Fibroblast of lung (primary cell): ENCODE data around the gene RPS24. TPM values are rescaled to one million over a fixed set of nuclear protein-coding genes. Genes with fewer than 3 reads are reported as not detected.

Source experiments
- DNase-seq, 2 donors: peaks; one replicate each; pipeline versions ENCODE4 v3.0.0 to v3.0.0-alpha.2; 2010; ENCODE audit warnings: low read depth in 2 of 2
- H2AFZ ChIP-seq: 2 replicates; pipeline ENCODE4 v1.5.1; 2012; ENCODE audit warnings: low read length, control low read depth, inconsistent platforms
- H3K27ac ChIP-seq: 2 replicates; pipeline ENCODE4 v1.5.1; 2011; ENCODE audit warnings: low read length, control low read depth; ENCODE audit not compliant: insufficient read depth
- H3K27me3 ChIP-seq: 2 replicates; pipeline ENCODE4 v1.5.1; 2011; ENCODE audit warnings: mild to moderate bottlenecking, low read length; ENCODE audit not compliant: control insufficient read depth, insufficient read depth
- H3K36me3 ChIP-seq: 2 replicates; pipeline ENCODE4 v1.5.1; 2011; ENCODE audit warnings: low read length; ENCODE audit not compliant: control insufficient read depth, insufficient read depth
- H3K4me1 ChIP-seq: 2 replicates; pipeline ENCODE4 v1.5.1; 2011; ENCODE audit warnings: low read length; ENCODE audit not compliant: control insufficient read depth, insufficient read depth; ENCODE audit errors: extremely low read depth
- H3K4me2 ChIP-seq: 2 replicates; pipeline ENCODE4 v1.5.1; 2011; ENCODE audit warnings: low read length, control low read depth; ENCODE audit not compliant: insufficient read depth; ENCODE audit errors: extremely low read depth
- H3K4me3 ChIP-seq, 4 experiments: fragments of 200-600 bp in 1 of 4; sonication (generic) in 1 of 4; replicated peaks in 1 of 4; 2 replicates each; pipeline ENCODE4 v1.5.1; 2011 to 2016; ENCODE audit warnings: low read length in 4 of 4, low read depth in 3 of 4, mild to moderate bottlenecking in 3 of 4, control low read depth in 2 of 4, inconsistent platforms in 1 of 4, mixed read lengths in 1 of 4; ENCODE audit not compliant: insufficient read depth in 1 of 4; ENCODE audit errors: control extremely low read depth in 1 of 4
- H3K79me2 ChIP-seq: 2 replicates; pipeline ENCODE4 v1.5.1; 2012; ENCODE audit warnings: mild to moderate bottlenecking, low read length, inconsistent platforms; ENCODE audit not compliant: control insufficient read depth, insufficient read depth
- H3K9ac ChIP-seq: 2 replicates; pipeline ENCODE4 v1.5.1; 2011; ENCODE audit warnings: mild to moderate bottlenecking, low read length, control low read depth; ENCODE audit not compliant: insufficient read depth
- H3K9me3 ChIP-seq: 2 replicates; pipeline ENCODE4 v1.5.1; 2012; ENCODE audit warnings: low read depth, low read length; ENCODE audit not compliant: control insufficient read depth, insufficient read depth
- H4K20me1 ChIP-seq: 2 replicates; pipeline ENCODE4 v1.5.1; 2011; ENCODE audit warnings: low read length; ENCODE audit not compliant: control insufficient read depth, insufficient read depth; ENCODE audit errors: extremely low read depth
- CTCF ChIP-seq, 2 donors: IDR thresholded peaks in 1 of 2; conservative IDR thresholded peaks in 1 of 2; 1 replicate in 1 of 2; 2 replicates in 1 of 2; pipeline ENCODE4 v1.5.1; 2011 to 2012; ENCODE audit warnings: low read length in 2 of 2, control low read depth in 1 of 2, inconsistent platforms in 1 of 2, low read depth in 1 of 2, mild to moderate bottlenecking in 1 of 2
- EZH2 ChIP-seq: IDR thresholded peaks from 2 replicates; pipeline ENCODE4 v1.5.1; 2012; ENCODE audit warnings: low read length, control low read depth, mild to moderate bottlenecking; ENCODE audit errors: missing control alignments
- polyA minus RNA-seq: library from RNA; depleted of rRNA, polyadenylated mRNA; stranded (reverse); fragments of >200 nt; gene quantifications from 2 replicates; pipeline ENCODE4 v1.2.3, GENCODE V29; 2011; ENCODE audit warnings: low replicate concordance
- polyA plus RNA-seq, 2 donors: library from polyadenylated mRNA; depleted of rRNA in 1 of 2; stranded (reverse) in 1 of 2; unstranded in 1 of 2; fragments of >200 nt; gene quantifications; 2 replicates each; pipeline ENCODE4 v1.2.1, GENCODE V29; 2011 to 2012; ENCODE audit warnings: missing spikeins in 1 of 2
- total RNA-seq: library from RNA; depleted of rRNA; stranded (reverse); fragments of >200 nt; gene quantifications from 2 replicates; pipeline ENCODE4 v1.2.1, GENCODE V29; 2014

Gene RPS24
- total RNA-seq = 1,917 and 3,148 TPM in 2 replicates
- 3,191 and 4,192 TPM in 2 replicates for polyA plus RNA-seq
- polyA plus RNA-seq (2012) = 2,428 and 3,118 TPM in 2 replicates
- polyA minus RNA-seq = 95.0 and 127 TPM in 2 replicates

GRCh38 chr10:78033637-78034470 is at the start of gene RPS24:
Gene RPS24 (plus strand): TSS chr10:78033863. CDS start chr10:78033902, 39 bp downstream.
- DNase-seq = peak; percentile 97 to 99
- TF ChIP-seq CTCF (conservative IDR thresholded peaks at IDR 0.05 in 1 of 2, IDR thresholded peaks at IDR 0.05 in 1 of 2; ENCODE audit: low read depth in 1 of 2, low read length in 2 of 2) = no peak
- TF ChIP-seq EZH2 = no peak
- Histone ChIP-seq H3K4me1 (peaks cover 10% of the 10 kb centered on the region), H2AFZ (peak within 1 kb of the TSS; percentile 93), H3K4me2 (peak within 1 kb of the TSS; percentile 98), H3K9me3 (no peaks in the 10 kb centered on the region), H3K79me2 (peaks cover 54% of the 10 kb centered on the region), H3K36me3 (peaks cover 12% of the 10 kb centered on the region), H4K20me1 (no peaks in the 10 kb centered on the region), H3K9ac (peak within 1 kb of the TSS; percentile 73), H3K27ac (peak within 1 kb of the TSS; percentile 74), H3K27me3 (no peaks in the 10 kb centered on the region), H3K4me3 (peak within 1 kb of the TSS; percentile 78 to 100 (median 99))

GRCh38 chr10:77984986-77985385 is 48.7 kb upstream of the RPS24 start:
- TF ChIP-seq CTCF (conservative IDR thresholded peaks at IDR 0.05 in 1 of 2, IDR thresholded peaks at IDR 0.05 in 1 of 2; ENCODE audit: low read depth in 1 of 2, low read length in 2 of 2) (no peak), EZH2 (no peak)
- Histone ChIP-seq H3K79me2 (no peaks in the 10 kb centered on the region), H3K27ac (no peak overlapping the region), H4K20me1 (no peaks in the 10 kb centered on the region), H3K9ac (no peak overlapping the region), H2AFZ (no peak overlapping the region), H3K4me2 (no peak overlapping the region), H3K36me3 (peaks cover 26% of the 10 kb centered on the region), H3K4me1 (no peaks in the 10 kb centered on the region), H3K9me3 (no peaks in the 10 kb centered on the region), H3K27me3 (no peaks in the 10 kb centered on the region), H3K4me3 (no peak overlapping the region)
- no peak for DNase-seq

GRCh38 chr10:77987671-77988255 is 45.9 kb upstream of the RPS24 start:
- no peak overlapping the region for H3K4me3 ChIP-seq
- H3K36me3 ChIP-seq = peaks cover 23% of the 10 kb centered on the region
- no peak overlapping the region for H3K27ac ChIP-seq
- H4K20me1 ChIP-seq = no peaks in the 10 kb centered on the region
- H3K9ac ChIP-seq = no peak overlapping the region
- H3K4me2 ChIP-seq = no peak overlapping the region
- H3K27me3 ChIP-seq = no peaks in the 10 kb centered on the region
- no peaks in the 10 kb centered on the region for H3K9me3 ChIP-seq
- H2AFZ ChIP-seq = no peak overlapping the region
- no peak for DNase-seq
- TF ChIP-seq EZH2 = no peak
- TF ChIP-seq CTCF (conservative IDR thresholded peaks at IDR 0.05 in 1 of 2, IDR thresholded peaks at IDR 0.05 in 1 of 2; ENCODE audit: low read depth in 1 of 2, low read length in 2 of 2) = no peak
- no peaks in the 10 kb centered on the region for H3K4me1 ChIP-seq
- H3K79me2 ChIP-seq = no peaks in the 10 kb centered on the region
